HEK293T (cell line): Measurements from ENCODE around the gene SEMA3B.

Experiments
- BHLHE40 ChIP-seq: fragments of 450-650 bp; IDR thresholded peaks from 2 replicates; pipeline ENCODE4 v1.6.1; 2016; ENCODE audit warnings: mild to moderate bottlenecking, moderate library complexity, borderline replicate concordance
- ELF4 ChIP-seq: fragments of 450-650 bp; IDR thresholded peaks from 2 replicates; pipeline ENCODE4 v1.6.1; 2017; ENCODE audit warnings: antibody characterized with exemption
- FOXA1 ChIP-seq: fragments of 450-650 bp; IDR thresholded peaks from 2 replicates; pipeline ENCODE4 v1.6.1; 2016; ENCODE audit warnings: mild to moderate bottlenecking
- FOXK2 ChIP-seq: fragments of 450-650 bp; IDR thresholded peaks from 2 replicates; pipeline ENCODE4 v1.6.1; 2016; ENCODE audit warnings: mild to moderate bottlenecking
- FOXM1 ChIP-seq: fragments of 450-650 bp; IDR thresholded peaks from 2 replicates; pipeline ENCODE4 v1.6.1; 2017; ENCODE audit warnings: mild to moderate bottlenecking, borderline replicate concordance
- HDGF ChIP-seq: fragments of 450-650 bp; IDR thresholded peaks from 2 replicates; pipeline ENCODE4 v1.6.1; 2017; ENCODE audit warnings: antibody characterized with exemption, borderline replicate concordance
- L3MBTL2 ChIP-seq: fragments of 450-650 bp; conservative IDR thresholded peaks from 2 replicates; pipeline ENCODE4 v1.6.1; 2016; ENCODE audit warnings: mild to moderate bottlenecking
- LEF1 ChIP-seq: fragments of 450-650 bp; IDR thresholded peaks from 2 replicates; pipeline ENCODE4 v1.6.1; 2017; ENCODE audit warnings: mild to moderate bottlenecking, borderline replicate concordance
- NFRKB ChIP-seq: fragments of 450-650 bp; IDR thresholded peaks from 2 replicates; pipeline ENCODE4 v1.6.1; 2016; ENCODE audit warnings: mild to moderate bottlenecking, moderate library complexity
- PKNOX1 ChIP-seq: fragments of 450-650 bp; IDR thresholded peaks from 2 replicates; pipeline ENCODE4 v1.6.1; 2016
- SP1 ChIP-seq: fragments of 450-650 bp; IDR thresholded peaks from 2 replicates; pipeline ENCODE4 v1.6.1; 2017
- SUZ12 ChIP-seq: fragments of 450-650 bp; IDR thresholded peaks from 2 replicates; pipeline ENCODE4 v1.6.1; 2016; ENCODE audit warnings: mild to moderate bottlenecking
- TARDBP ChIP-seq: fragments of 450-650 bp; IDR thresholded peaks from 2 replicates; pipeline ENCODE4 v1.6.1; 2016
- ZNF384 ChIP-seq: fragments of 450-650 bp; IDR thresholded peaks from 2 replicates; pipeline ENCODE4 v1.6.1; 2016

GRCh38 chr3:50237754-50238548 lies 31.0 kb upstream of the SEMA3B start:
- TF ChIP-seq NFRKB (no peak), PKNOX1 (no peak), SUZ12 (no peak), L3MBTL2 (no peak), ZNF384 (no peak), FOXM1 (no peak), BHLHE40 (no peak), SP1 (no peak), TARDBP (no peak), FOXK2 (no peak), ELF4 (no peak), HDGF (no peak), FOXA1 (no peak), LEF1 (no peak)
